Transverse colon (tissue), 4 donors: Measurements from ENCODE around the gene ATG5.

Experiments
- EP300 ChIP-seq: sonication (generic); formaldehyde crosslinking; IDR thresholded peaks from one replicate; pipeline ENCODE4 v1.6.1; 2017; ENCODE audit warnings: antibody characterized with exemption, low read depth
- POLR2A ChIP-seq: fragments of 450-650 bp; IDR thresholded peaks from one replicate; pipeline ENCODE4 v1.6.1; 2016; ENCODE audit warnings: antibody characterized with exemption, mild to moderate bottlenecking, moderate library complexity
- POLR2AphosphoS5 ChIP-seq, 3 donors: sonication (generic); formaldehyde crosslinking; IDR thresholded peaks; one replicate each; pipeline ENCODE4 v1.6.1; 2016; ENCODE audit warnings: antibody characterized with exemption in 3 of 3
- TF ChIP-seq, protein P1 (sequence below), 5 experiments: fragments of 200-600 bp in 3 of 5; fragments of 450-650 bp in 2 of 5; sonication (generic) in 3 of 5; IDR thresholded peaks; 1 replicate in 2 of 5; 2 replicates in 3 of 5; pipeline ENCODE4 v1.5.1; 2016 to 2017; ENCODE audit warnings: antibody characterized with exemption in 5 of 5, inconsistent platforms in 3 of 5, mild to moderate bottlenecking in 2 of 5, moderate library complexity in 1 of 5

GRCh38 chr6:106185615-106186014 lies 139.9 kb downstream of the ATG5 start:
- TF ChIP-seq, protein P1, sequence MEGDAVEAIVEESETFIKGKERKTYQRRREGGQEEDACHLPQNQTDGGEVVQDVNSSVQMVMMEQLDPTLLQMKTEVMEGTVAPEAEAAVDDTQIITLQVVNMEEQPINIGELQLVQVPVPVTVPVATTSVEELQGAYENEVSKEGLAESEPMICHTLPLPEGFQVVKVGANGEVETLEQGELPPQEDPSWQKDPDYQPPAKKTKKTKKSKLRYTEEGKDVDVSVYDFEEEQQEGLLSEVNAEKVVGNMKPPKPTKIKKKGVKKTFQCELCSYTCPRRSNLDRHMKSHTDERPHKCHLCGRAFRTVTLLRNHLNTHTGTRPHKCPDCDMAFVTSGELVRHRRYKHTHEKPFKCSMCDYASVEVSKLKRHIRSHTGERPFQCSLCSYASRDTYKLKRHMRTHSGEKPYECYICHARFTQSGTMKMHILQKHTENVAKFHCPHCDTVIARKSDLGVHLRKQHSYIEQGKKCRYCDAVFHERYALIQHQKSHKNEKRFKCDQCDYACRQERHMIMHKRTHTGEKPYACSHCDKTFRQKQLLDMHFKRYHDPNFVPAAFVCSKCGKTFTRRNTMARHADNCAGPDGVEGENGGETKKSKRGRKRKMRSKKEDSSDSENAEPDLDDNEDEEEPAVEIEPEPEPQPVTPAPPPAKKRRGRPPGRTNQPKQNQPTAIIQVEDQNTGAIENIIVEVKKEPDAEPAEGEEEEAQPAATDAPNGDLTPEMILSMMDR (IDR thresholded peaks at IDR 0.05): no peak
- TF ChIP-seq POLR2A: no peak
- TF ChIP-seq EP300: no peak
- TF ChIP-seq POLR2AphosphoS5 (IDR thresholded peaks at IDR 0.05): no peak
